ENCODE data around the gene FKBP11. TPM values are rescaled to one million over a fixed set of nuclear protein-coding genes. Genes with fewer than 3 reads are reported as not detected.

Gene FKBP11
- total and polyA plus RNA-seq, 2 donors (not counting 3 experiments of a cell fraction or from before 2014, with no cell fraction given), result 74.2 to 81.2 TPM

DNA sequence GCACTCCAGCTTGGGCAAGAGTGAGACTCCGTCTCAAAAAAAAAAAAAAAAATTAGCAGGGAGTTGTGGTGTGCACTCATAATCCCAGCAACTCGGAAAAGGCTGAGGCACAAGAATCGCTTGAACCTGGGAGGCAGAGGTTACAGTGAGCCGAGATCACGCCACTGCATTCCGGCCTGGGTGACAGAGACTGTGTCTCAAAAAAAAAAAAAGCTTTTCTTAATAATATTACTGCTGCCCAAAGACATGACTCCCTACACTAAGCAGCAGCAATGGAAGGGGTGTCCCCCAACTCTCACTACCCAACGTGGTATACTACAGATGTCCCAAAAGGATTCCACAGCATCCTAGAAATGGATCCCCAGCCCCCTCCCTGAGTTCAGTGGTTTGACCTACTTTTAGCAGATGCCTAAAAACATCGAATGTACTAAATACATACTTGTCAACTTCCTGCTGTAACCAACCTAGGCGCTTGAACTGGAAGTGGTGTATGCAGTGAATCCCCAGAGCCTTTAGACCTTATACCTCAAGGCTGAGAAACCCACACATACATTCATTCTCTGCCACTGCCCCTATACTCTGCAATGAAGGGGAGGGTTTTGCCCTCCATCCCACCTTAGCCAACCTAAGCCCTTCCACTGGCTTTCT lies 8.5 kb upstream of the FKBP11 start:
- no peak overlapping the region for H3K9ac ChIP-seq (replicated peaks; ENCODE audit: extremely low read depth, insufficient read depth, low read length)
- H2AFZ ChIP-seq (ENCODE audit: low read depth, low read length), result no peak overlapping the region
- dilution Hi-C loops (cut with MboI; ENCODE audit: extremely low pct_ligation_motif_present, low sequenced_read_pairs) (no loop called here), intact Hi-C loops (cut with micrococcal nuclease) (no loop called here)
- BruUV-seq (replicated peaks), result no TSS peak
- no peaks in the 10 kb centered on the region for H3K27me3 ChIP-seq (ENCODE audit: control insufficient read depth in 2 of 2, insufficient read depth in 2 of 2, low read length in 2 of 2)
- TF ChIP-seq JUN (IDR thresholded peaks at IDR 0.05; ENCODE audit: borderline replicate concordance, insufficient read depth, insufficient read length, low read depth) (no peak), POLR2A (IDR thresholded peaks at IDR 0.05; ENCODE audit: low read depth, low read length) (no peak)
- TF ChIP-seq, protein P1, sequence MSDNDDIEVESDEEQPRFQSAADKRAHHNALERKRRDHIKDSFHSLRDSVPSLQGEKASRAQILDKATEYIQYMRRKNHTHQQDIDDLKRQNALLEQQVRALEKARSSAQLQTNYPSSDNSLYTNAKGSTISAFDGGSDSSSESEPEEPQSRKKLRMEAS (IDR thresholded peaks at IDR 0.05; ENCODE audit: insufficient read depth, insufficient read length), result no peak
- H3K4me3 ChIP-seq (replicated peaks in 1 of 3; ENCODE audit: insufficient read depth in 1 of 3, low read depth in 1 of 3, low read length in 3 of 3), result no peak overlapping the region
- H3K79me2 ChIP-seq (ENCODE audit: control insufficient read depth, insufficient read depth, low read length), result no peaks in the 10 kb centered on the region
- ChIA-PET POLR2A (no interaction called here), CTCF (interaction anchor here (1.0 to 8.7 kb wide), 4 partner anchors 19 to 80 kb away, joined by 3 to 92 read pairs (median 4); partner anchors contain the start of genes DDX23 and WNT1)
- peaks cover 7% of the 10 kb centered on the region for H4K20me1 ChIP-seq (replicated peaks; ENCODE audit: control insufficient read depth, extremely low read depth, insufficient read depth, low read length)
- FAIRE-seq, result no peak
- no peaks in the 10 kb centered on the region for H3K4me1 ChIP-seq (ENCODE audit: control insufficient read depth, extremely low read depth, insufficient read depth, low read length)
- no peak for DNase-seq (ENCODE audit: low read depth, low spot score)
- no peaks in the 10 kb centered on the region for H3K9me1 ChIP-seq (replicated peaks; ENCODE audit: control insufficient read depth, extremely low read depth, insufficient read depth, low read length)
- H3K36me3 ChIP-seq (ENCODE audit: control insufficient read depth in 2 of 2, extremely low read depth in 1 of 2, insufficient read depth in 2 of 2, low read length in 2 of 2), result peaks cover 12 to 41% of the 10 kb centered on the region in 2 experiments
- no peak overlapping the region for H3K4me2 ChIP-seq (ENCODE audit: insufficient read depth, low read length)
- no peaks in the 10 kb centered on the region for H3K9me3 ChIP-seq (replicated peaks; ENCODE audit: control insufficient read depth, insufficient read depth, low read length)
- no peak overlapping the region for H3K27ac ChIP-seq (ENCODE audit: insufficient read depth, low read depth, low read length)

DNA sequence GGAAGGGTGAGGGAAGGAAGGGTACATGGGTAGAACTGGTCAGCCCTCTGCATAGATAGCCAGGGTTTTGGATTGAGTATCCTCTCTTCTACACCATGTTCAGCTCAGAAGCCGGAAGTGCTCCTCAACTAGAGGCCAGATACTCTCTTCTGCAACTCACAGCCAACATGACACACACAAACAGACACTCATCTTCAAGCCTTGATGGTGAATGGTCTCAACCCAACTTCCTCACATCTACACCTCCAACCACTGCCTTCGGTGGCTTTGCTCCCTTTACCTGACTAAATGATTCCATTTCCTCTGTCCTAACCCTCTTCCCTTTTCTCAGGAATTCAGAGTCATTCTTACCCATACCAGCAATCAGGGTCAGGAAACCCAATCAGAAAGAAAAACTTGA lies 7.6 kb upstream of the FKBP11 start:
- dilution Hi-C loops (cut with MboI; ENCODE audit: extremely low pct_ligation_motif_present, low sequenced_read_pairs), result no loop called here
- FAIRE-seq, result no peak

More for the DNA sequence above, 7.6 kb upstream of the FKBP11 start:
- ChIA-PET POLR2A (no interaction called here), CTCF (interaction anchor here (1.5 to 8.7 kb wide), 2 partner anchors 45 to 80 kb away, joined by 4 to 92 read pairs; partner anchors contain the start of genes DDX23 and WNT1)
- H4K20me1 ChIP-seq (replicated peaks; ENCODE audit: control insufficient read depth, extremely low read depth, insufficient read depth, low read length), result peaks cover 7% of the 10 kb centered on the region
- H3K4me2 ChIP-seq (ENCODE audit: insufficient read depth, low read length), result no peak overlapping the region
- no peak for DNase-seq (ENCODE audit: low read depth, low spot score)
- intact Hi-C loops (cut with micrococcal nuclease), result no loop called here
- TF ChIP-seq EZH2 (IDR thresholded peaks at IDR 0.05; ENCODE audit: borderline replicate concordance, low read depth, low read length, severe bottlenecking) (no peak), POLR2AphosphoS5 (IDR thresholded peaks at IDR 0.05; ENCODE audit: insufficient read depth, low read depth, low read length) (no peak), GATA2 (IDR thresholded peaks at IDR 0.05; ENCODE audit: insufficient read depth, insufficient read length, low read depth, low read length) (no peak), JUN (IDR thresholded peaks at IDR 0.05; ENCODE audit: borderline replicate concordance, insufficient read depth, insufficient read length, low read depth) (no peak), POLR2A (IDR thresholded peaks at IDR 0.05; ENCODE audit: low read depth, low read length) (no peak), MYC (IDR thresholded peaks at IDR 0.05; ENCODE audit: low read depth, low read length) (no peak), FOS (IDR thresholded peaks at IDR 0.05; ENCODE audit: borderline replicate concordance, insufficient read depth, low read length) (no peak)
- TF ChIP-seq, protein P1 (IDR thresholded peaks at IDR 0.05; ENCODE audit: insufficient read depth, insufficient read length), result no peak
- TF ChIP-seq, protein P2, sequence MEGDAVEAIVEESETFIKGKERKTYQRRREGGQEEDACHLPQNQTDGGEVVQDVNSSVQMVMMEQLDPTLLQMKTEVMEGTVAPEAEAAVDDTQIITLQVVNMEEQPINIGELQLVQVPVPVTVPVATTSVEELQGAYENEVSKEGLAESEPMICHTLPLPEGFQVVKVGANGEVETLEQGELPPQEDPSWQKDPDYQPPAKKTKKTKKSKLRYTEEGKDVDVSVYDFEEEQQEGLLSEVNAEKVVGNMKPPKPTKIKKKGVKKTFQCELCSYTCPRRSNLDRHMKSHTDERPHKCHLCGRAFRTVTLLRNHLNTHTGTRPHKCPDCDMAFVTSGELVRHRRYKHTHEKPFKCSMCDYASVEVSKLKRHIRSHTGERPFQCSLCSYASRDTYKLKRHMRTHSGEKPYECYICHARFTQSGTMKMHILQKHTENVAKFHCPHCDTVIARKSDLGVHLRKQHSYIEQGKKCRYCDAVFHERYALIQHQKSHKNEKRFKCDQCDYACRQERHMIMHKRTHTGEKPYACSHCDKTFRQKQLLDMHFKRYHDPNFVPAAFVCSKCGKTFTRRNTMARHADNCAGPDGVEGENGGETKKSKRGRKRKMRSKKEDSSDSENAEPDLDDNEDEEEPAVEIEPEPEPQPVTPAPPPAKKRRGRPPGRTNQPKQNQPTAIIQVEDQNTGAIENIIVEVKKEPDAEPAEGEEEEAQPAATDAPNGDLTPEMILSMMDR (IDR thresholded peaks at IDR 0.05; ENCODE audit: extremely low read depth in 1 of 2, insufficient read depth in 1 of 2, low read depth in 1 of 2, low read length in 2 of 2), result no peak
- no peak overlapping the region for H3K4me3 ChIP-seq (replicated peaks in 1 of 3; ENCODE audit: insufficient read depth in 1 of 3, low read depth in 1 of 3, low read length in 3 of 3)
- peaks cover 12 to 35% of the 10 kb centered on the region in 2 experiments for H3K36me3 ChIP-seq (ENCODE audit: control insufficient read depth in 2 of 2, extremely low read depth in 1 of 2, insufficient read depth in 2 of 2, low read length in 2 of 2)
- H3K9me1 ChIP-seq (replicated peaks; ENCODE audit: control insufficient read depth, extremely low read depth, insufficient read depth, low read length), result no peaks in the 10 kb centered on the region
- no peaks in the 10 kb centered on the region for H3K9me3 ChIP-seq (replicated peaks; ENCODE audit: control insufficient read depth, insufficient read depth, low read length)
- H2AFZ ChIP-seq (ENCODE audit: low read depth, low read length), result no peak overlapping the region
- H3K9ac ChIP-seq (replicated peaks; ENCODE audit: extremely low read depth, insufficient read depth, low read length), result no peak overlapping the region
- H3K27me3 ChIP-seq (ENCODE audit: control insufficient read depth in 2 of 2, insufficient read depth in 2 of 2, low read length in 2 of 2), result no peaks in the 10 kb centered on the region
- H3K27ac ChIP-seq (ENCODE audit: insufficient read depth, low read depth, low read length), result no peak overlapping the region
- H3K79me2 ChIP-seq (ENCODE audit: control insufficient read depth, insufficient read depth, low read length), result no peaks in the 10 kb centered on the region
- BruUV-seq (replicated peaks), result no TSS peak
- no peaks in the 10 kb centered on the region for H3K4me1 ChIP-seq (ENCODE audit: control insufficient read depth, extremely low read depth, insufficient read depth, low read length)
